Brain microvascular endothelial cell (primary cell): ENCODE results near the gene TPRX1.
"Not testable (repeated sequence)": the region's sequence is repeated elsewhere in the genome, so short reads cannot be mapped to it uniquely, and the experiment has no call there.

Experiments used
- DNase-seq: peaks from one replicate; pipeline ENCODE4 v3.0.0-alpha.2; 2020
- H3K27ac ChIP-seq: fragments of 250-450 bp; sonication (Bioruptor Pico); 2 replicates; pipeline ENCODE4 v1.5.1; 2020; ENCODE audit warnings: mild to moderate bottlenecking, moderate library complexity
- H3K27me3 ChIP-seq: fragments of 250-450 bp; sonication (Bioruptor Pico); replicated peaks from 2 replicates; pipeline ENCODE4 v1.5.1; 2020; ENCODE audit warnings: mild to moderate bottlenecking
- H3K36me3 ChIP-seq: fragments of 250-450 bp; sonication (Bioruptor Pico); replicated peaks from 2 replicates; pipeline ENCODE4 v1.5.1; 2020; ENCODE audit warnings: mild to moderate bottlenecking
- H3K4me3 ChIP-seq: 2 replicates; pipeline ENCODE4 v1.5.1; 2011; ENCODE audit warnings: low read depth, mild to moderate bottlenecking, control low read depth, low read length, moderate library complexity
- in situ Hi-C: cut with HindIII; loops from 2 replicates; pipeline ENCODE4 v1.10.0; 2017; ENCODE audit warnings: low sequenced_read_pairs, low pct_ligation_motif_present
- TF ChIP-seq, protein P1 (sequence below): IDR thresholded peaks from 2 replicates; pipeline ENCODE4 v1.5.1; 2011; ENCODE audit warnings: low read depth, mild to moderate bottlenecking, moderate library complexity, low read length, control low read depth, inconsistent platforms; ENCODE audit errors: missing control alignments

The TPRX1 gene

DNA sequence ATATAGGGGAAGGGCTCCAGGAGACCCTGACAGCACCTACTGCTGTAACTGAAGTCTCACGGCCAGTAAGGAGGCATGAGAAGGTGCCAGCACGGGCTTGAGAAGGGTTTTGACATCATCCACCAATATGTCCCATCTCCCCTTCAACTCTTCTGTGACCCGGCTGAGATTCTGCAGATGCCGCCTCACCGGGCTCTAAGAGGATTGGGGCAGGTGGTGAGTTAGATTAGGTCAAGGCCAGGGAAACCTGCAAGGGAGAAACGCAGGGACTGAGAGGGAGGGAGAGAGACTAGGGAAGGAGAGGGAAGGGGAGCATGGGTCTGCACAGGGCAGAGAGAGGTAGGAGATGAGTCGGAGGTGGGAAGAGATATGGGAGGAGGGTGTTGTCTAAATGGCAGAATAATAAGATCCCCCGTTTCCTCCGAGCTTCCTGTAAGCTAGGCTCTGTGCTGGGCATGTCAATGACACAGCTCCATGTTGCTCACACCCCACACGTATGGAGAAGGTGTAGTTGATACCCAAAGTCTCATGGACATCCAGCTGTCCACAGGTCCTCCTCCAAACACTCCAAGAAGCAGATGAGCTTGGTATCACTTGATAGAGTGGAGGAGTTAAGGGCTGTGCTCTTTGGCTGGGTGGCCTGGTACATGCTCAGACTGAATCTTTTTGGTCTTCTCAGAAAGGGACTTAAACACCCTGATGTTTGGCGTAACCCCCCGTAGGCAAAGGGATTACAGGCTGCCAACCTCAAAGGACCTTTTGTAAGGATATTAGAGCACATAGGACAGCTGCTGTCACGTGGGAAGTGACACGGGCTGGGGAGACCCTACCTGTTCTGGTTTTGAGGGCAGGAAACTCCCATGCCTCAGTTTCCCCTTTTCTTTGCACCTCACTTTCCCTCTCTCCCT lies 6.1 kb downstream of the TPRX1 start:
- TF ChIP-seq, protein P1, sequence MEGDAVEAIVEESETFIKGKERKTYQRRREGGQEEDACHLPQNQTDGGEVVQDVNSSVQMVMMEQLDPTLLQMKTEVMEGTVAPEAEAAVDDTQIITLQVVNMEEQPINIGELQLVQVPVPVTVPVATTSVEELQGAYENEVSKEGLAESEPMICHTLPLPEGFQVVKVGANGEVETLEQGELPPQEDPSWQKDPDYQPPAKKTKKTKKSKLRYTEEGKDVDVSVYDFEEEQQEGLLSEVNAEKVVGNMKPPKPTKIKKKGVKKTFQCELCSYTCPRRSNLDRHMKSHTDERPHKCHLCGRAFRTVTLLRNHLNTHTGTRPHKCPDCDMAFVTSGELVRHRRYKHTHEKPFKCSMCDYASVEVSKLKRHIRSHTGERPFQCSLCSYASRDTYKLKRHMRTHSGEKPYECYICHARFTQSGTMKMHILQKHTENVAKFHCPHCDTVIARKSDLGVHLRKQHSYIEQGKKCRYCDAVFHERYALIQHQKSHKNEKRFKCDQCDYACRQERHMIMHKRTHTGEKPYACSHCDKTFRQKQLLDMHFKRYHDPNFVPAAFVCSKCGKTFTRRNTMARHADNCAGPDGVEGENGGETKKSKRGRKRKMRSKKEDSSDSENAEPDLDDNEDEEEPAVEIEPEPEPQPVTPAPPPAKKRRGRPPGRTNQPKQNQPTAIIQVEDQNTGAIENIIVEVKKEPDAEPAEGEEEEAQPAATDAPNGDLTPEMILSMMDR = no peak
- H3K36me3 ChIP-seq = no peaks in the 10 kb centered on the region
- in situ Hi-C loops = no loop called here
- H3K27ac ChIP-seq = no peak overlapping the region
- H3K27me3 ChIP-seq = no peaks in the 10 kb centered on the region
- no peak for DNase-seq
- H3K4me3 ChIP-seq = no peak overlapping the region

DNA sequence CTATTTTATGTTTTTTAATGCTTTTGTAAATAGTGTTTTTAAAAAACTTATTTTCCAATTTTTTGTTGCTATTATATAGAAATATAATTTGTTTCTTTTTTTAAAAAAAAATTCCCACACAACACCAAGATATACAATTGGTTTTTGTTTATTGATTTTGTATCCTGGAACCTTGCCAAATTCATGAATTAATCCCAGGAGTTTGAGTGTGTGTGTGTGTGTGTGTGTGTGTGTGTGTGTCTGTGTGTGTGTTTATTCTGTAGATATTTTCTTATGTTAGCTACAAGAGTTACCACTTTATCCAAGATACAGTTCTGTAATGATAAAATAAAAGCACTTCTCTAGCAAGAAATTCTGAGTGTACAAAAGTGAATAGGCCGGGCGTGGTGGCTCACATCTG lies 7.6 kb downstream of the TPRX1 start:
- Histone ChIP-seq H3K27me3 (no peaks in the 10 kb centered on the region), H3K4me3 (no peak overlapping the region), H3K36me3 (no peaks in the 10 kb centered on the region), H3K27ac (no peak overlapping the region)
- in situ Hi-C loops = no loop called here
- TF ChIP-seq, protein P1 = no peak
- DNase-seq = no peak

DNA sequence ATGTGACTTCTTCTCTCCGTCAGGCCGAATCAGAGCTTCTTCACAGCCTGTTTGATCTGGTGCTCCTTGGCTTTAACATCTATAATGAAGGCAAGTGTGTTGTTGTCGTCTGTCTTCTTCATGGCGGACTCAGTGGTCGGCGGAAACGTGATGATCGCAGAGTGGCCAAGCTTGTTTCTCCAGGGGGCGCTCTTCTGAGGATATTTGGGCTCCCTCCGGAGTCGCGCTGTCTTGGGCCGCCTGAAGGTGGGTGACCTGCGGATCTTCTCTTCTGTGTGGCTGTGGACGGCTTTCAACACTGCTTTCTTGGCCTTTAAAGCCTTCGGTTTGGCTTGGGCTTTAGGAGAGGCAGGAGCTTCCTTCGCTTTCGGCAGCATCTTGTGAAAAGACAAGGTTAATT lies 9.8 kb downstream of the TPRX1 start:
- no peaks in the 10 kb centered on the region for H3K36me3 ChIP-seq
- no peak for DNase-seq
- H3K27me3 ChIP-seq = no peaks in the 10 kb centered on the region
- no peak overlapping the region for H3K4me3 ChIP-seq
- H3K27ac ChIP-seq = no peak overlapping the region
- TF ChIP-seq, protein P1 = peak; percentile 28
- in situ Hi-C loops = no loop called here

DNA sequence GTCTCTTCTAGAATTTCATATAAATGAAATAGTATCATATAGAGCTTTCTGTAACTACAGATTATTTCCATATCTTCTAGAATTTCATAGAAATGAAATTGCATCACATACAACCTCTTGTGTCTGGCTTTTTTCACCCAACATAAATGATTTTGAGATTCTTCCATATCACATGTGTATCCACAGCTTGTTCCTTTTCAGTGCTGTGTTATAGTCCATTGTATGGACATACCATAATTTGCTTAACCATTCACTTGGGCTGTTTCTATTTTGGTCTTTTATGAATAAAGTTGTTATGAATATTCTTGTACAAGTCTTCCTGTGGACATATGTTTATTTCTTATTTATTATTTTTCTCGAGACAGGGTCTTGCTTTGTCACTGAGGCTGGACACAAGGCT lies 11.7 kb downstream of the TPRX1 start:
- Histone ChIP-seq H3K27me3 (no peaks in the 10 kb centered on the region), H3K36me3 (no peaks in the 10 kb centered on the region), H3K4me3 (no peak overlapping the region), H3K27ac (no peak overlapping the region)
- no peak for DNase-seq
- TF ChIP-seq, protein P1 = no peak
- in situ Hi-C loops = no loop called here

DNA sequence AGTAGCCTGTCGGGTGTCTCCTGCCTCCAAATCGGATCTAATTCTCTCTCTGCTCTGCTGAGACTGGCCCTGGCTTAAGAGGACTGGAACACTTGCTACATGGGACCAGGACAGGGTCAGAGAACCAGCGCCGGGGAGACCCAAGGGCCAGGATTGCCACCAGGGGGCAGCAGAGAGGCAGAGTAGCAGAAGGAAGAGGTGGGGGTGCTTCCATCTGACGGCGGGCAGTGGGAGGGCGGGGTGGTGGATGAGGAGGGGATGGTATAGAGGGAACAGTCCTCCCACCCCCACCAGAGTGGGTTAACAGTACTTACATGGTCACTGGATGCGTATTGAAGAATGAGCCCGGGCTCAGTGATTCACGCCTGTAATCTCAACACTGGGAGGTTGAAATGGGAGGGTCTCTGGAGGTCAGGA lies 13.9 kb downstream of the TPRX1 start:
- Histone ChIP-seq H3K27me3 (no peaks in the 10 kb centered on the region), H3K36me3 (peaks cover 13% of the 10 kb centered on the region), H3K4me3 (no peak overlapping the region), H3K27ac (no peak overlapping the region)
- in situ Hi-C loops = no loop called here
- TF ChIP-seq, protein P1 = peak; percentile 96
- peak; percentile 68 for DNase-seq

DNA sequence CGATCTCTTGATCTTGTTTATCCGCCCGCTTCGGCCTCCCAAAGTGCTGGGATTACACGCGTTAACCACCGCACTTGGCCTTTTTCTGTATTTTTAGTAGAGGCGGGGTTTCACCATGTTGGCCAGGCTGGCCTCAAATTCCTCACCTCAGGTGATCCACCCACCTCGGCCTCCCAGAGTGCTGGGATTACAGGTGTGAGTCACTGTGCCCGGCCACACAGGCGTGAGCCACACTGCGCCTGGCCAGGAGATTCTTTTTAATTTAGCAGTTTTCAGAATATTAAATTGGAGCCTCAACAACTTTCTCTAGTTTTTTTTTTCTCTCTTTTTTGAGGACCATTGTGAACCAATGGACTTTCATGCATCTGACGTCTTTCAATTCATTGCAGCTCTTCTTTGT lies 14.5 kb downstream of the TPRX1 start:
- H3K36me3 ChIP-seq = peaks cover 17% of the 10 kb centered on the region
- H3K27ac ChIP-seq, H3K4me3 ChIP-seq, DNase-seq, in situ Hi-C loops, H3K27me3 ChIP-seq: not testable (repeated sequence)

DNA sequence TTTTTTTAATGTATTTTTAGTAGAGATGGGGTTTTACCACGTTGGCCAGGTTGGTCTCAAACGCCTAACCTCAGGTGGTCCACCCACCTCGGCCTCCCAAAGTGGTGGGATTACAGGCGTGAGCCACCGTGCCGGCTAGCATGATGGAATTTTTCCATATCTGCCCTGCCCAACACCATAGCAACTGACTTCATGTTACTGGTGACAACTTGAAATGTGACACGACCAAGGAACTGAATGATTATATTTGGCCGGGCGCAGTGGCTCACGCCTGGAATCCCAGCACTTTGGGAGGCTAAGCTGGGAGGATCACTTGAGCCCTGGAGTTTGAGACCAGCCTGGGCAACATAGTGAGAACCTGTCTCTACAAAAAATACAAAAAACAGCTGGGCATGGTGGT lies 17.0 kb downstream of the TPRX1 start:
- DNase-seq, H3K4me3 ChIP-seq, H3K27ac ChIP-seq, H3K27me3 ChIP-seq, in situ Hi-C loops: not testable (repeated sequence)
- peaks cover 36% of the 10 kb centered on the region for H3K36me3 ChIP-seq
